Suprapubic skin (tissue), 4 donors: Measurements from ENCODE around the gene GIMAP8. TPM values are rescaled to one million over a fixed set of nuclear protein-coding genes. Genes with fewer than 3 reads are reported as not detected.

Experiments
- DNase-seq, 2 donors: peaks; one replicate each; pipeline ENCODE4 v3.0.0-alpha.2; 2019; ENCODE audit warnings: low spot score in 2 of 2
- H3K27ac ChIP-seq: fragments of 200-600 bp; sonication (generic); one replicate; pipeline ENCODE4 v1.5.1; 2019
- H3K27me3 ChIP-seq: fragments of 200-600 bp; sonication (generic); one replicate; pipeline ENCODE4 v1.5.1; 2019
- H3K36me3 ChIP-seq: fragments of 200-600 bp; sonication (generic); one replicate; pipeline ENCODE4 v1.5.1; 2019
- H3K4me1 ChIP-seq: fragments of 200-600 bp; sonication (generic); one replicate; pipeline ENCODE4 v1.5.1; 2019
- H3K4me3 ChIP-seq: fragments of 200-600 bp; sonication (generic); one replicate; pipeline ENCODE4 v1.5.1; 2019; ENCODE audit warnings: mild to moderate bottlenecking
- H3K9me3 ChIP-seq: fragments of 200-600 bp; sonication (generic); one replicate; pipeline ENCODE4 v1.5.1; 2019
- EP300 ChIP-seq: sonication (generic); formaldehyde crosslinking; IDR thresholded peaks from one replicate; pipeline ENCODE4 v1.6.1; 2017; ENCODE audit warnings: antibody characterized with exemption
- POLR2A ChIP-seq, 2 donors: fragments of 450-650 bp; IDR thresholded peaks; one replicate each; pipeline ENCODE4 v1.6.1; 2017; ENCODE audit warnings: antibody characterized with exemption in 2 of 2, mild to moderate bottlenecking in 2 of 2, moderate library complexity in 2 of 2
- POLR2AphosphoS5 ChIP-seq, 3 donors: sonication (generic); formaldehyde crosslinking; IDR thresholded peaks; one replicate each; pipeline ENCODE4 v1.6.1; 2017; ENCODE audit warnings: antibody characterized with exemption in 3 of 3
- WGBS: methylation state at CpG from one replicate; pipeline ENCODE4 v1.1.5; 2018; 5-methylcytosine and 5-hydroxymethylcytosine counted together
- total RNA-seq, 4 donors: library from RNA; depleted of rRNA; stranded (reverse); fragments of >200 nt; gene quantifications; one replicate each; pipeline ENCODE4 v1.1.0, GENCODE V29; 2016
- TF ChIP-seq, protein P1 (sequence below), 2 donors: fragments of 200-600 bp in 1 of 2; fragments of 450-650 bp in 1 of 2; sonication (generic) in 1 of 2; IDR thresholded peaks; one replicate each; pipeline ENCODE4 v1.5.1; 2016 to 2019; ENCODE audit warnings: antibody characterized with exemption in 2 of 2, mild to moderate bottlenecking in 1 of 2, moderate library complexity in 1 of 2

The GIMAP8 gene
- total RNA-seq, 4 donors from 2014 or later = 1.5 to 5.6 (median 3.2) TPM

DNA sequence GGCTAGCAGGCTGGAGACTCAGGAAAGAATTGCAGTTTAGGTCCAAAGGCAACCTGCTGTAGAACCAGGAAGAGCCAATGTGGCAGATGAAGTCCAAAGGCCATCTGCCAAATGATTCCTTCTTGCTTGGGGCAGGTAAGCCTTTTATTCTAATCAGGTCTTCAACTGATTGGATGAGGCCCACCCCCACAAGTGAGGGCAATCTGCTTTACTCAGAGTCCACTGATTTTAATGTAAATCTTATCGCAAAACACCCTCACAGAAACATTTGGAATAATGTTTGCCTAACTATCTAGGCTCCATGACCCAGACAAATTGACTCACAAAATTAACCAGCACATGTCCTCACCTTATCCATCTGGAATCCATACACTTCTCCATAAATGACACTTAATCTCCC is 7.8 kb downstream of the GIMAP8 start:
- DNase-seq = no peak
- Histone ChIP-seq H3K4me3 (no peak overlapping the region), H3K36me3 (no peaks in the 10 kb centered on the region), H3K9me3 (peaks cover 16% of the 10 kb centered on the region), H3K27ac (no peak overlapping the region), H3K4me1 (no peaks in the 10 kb centered on the region), H3K27me3 (no peaks in the 10 kb centered on the region)
- WGBS = 91% methylated on average over 1 of the region's 1 CpG
- no peak for TF ChIP-seq POLR2AphosphoS5 (IDR thresholded peaks at IDR 0.05)
- TF ChIP-seq, protein P1, sequence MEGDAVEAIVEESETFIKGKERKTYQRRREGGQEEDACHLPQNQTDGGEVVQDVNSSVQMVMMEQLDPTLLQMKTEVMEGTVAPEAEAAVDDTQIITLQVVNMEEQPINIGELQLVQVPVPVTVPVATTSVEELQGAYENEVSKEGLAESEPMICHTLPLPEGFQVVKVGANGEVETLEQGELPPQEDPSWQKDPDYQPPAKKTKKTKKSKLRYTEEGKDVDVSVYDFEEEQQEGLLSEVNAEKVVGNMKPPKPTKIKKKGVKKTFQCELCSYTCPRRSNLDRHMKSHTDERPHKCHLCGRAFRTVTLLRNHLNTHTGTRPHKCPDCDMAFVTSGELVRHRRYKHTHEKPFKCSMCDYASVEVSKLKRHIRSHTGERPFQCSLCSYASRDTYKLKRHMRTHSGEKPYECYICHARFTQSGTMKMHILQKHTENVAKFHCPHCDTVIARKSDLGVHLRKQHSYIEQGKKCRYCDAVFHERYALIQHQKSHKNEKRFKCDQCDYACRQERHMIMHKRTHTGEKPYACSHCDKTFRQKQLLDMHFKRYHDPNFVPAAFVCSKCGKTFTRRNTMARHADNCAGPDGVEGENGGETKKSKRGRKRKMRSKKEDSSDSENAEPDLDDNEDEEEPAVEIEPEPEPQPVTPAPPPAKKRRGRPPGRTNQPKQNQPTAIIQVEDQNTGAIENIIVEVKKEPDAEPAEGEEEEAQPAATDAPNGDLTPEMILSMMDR (IDR thresholded peaks at IDR 0.05) = no peak
- TF ChIP-seq POLR2A (IDR thresholded peaks at IDR 0.05) = no peak
- no peak for TF ChIP-seq EP300

DNA sequence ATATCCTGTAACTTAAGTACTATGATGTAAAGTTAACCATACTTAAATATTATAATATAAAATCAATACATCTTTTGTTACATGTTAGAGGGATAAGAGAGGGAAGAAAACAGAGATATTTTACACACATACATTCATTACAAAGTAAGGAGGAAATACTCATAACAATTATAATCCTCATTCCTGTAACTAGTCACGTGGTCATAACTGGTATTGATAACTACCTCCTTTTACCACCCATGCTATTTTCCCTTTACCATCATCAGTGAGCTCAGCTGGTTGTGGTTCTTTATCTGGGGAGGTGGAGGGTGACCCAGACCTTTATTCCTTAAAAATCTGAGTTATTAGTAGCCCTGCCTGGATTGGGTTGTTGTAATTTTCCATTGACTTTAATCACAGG is 8.3 kb downstream of the GIMAP8 start:
- no peaks in the 10 kb centered on the region for H3K36me3 ChIP-seq
- TF ChIP-seq EP300 (no peak), POLR2AphosphoS5 (IDR thresholded peaks at IDR 0.05) (no peak), POLR2A (IDR thresholded peaks at IDR 0.05) (no peak)
- TF ChIP-seq, protein P1 (IDR thresholded peaks at IDR 0.05) = no peak
- no peaks in the 10 kb centered on the region for H3K27me3 ChIP-seq
- H3K4me3 ChIP-seq = no peak overlapping the region
- H3K9me3 ChIP-seq = peaks cover 16% of the 10 kb centered on the region
- no peaks in the 10 kb centered on the region for H3K4me1 ChIP-seq
- WGBS = 93% methylated on average over 1 of the region's 1 CpG
- H3K27ac ChIP-seq = no peak overlapping the region
- no peak for DNase-seq

DNA sequence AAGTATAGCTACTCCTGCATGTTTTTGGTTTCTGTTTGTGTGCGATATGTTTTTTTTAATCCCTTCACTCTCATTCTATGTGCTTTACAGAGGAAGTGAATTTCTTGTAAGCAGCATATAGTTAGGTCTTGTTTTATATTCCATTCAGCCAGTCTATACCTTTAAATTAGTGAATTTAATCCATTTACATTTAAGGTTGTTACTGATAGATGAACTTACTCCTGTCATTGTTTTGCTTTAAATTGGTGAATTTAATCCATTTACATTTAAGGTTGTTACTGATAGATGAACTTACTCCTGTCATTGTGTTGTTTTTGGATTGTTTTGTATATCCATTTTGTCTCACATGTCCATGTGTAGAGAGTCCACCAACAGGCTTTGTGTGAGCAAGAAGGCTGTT is 11.1 kb downstream of the GIMAP8 start:
- no peak for TF ChIP-seq EP300
- TF ChIP-seq, protein P1 (IDR thresholded peaks at IDR 0.05) = no peak
- no peak for TF ChIP-seq POLR2A (IDR thresholded peaks at IDR 0.05)
- TF ChIP-seq POLR2AphosphoS5 (IDR thresholded peaks at IDR 0.05) = no peak
- no peak overlapping the region for H3K27ac ChIP-seq
- no peak for DNase-seq
- H3K27me3 ChIP-seq = no peaks in the 10 kb centered on the region
- no peaks in the 10 kb centered on the region for H3K36me3 ChIP-seq
- peaks cover 11% of the 10 kb centered on the region for H3K4me1 ChIP-seq
- peaks cover 16% of the 10 kb centered on the region for H3K9me3 ChIP-seq
- no peak overlapping the region for H3K4me3 ChIP-seq
- WGBS = 96% methylated on average over 1 of the region's 1 CpG

DNA sequence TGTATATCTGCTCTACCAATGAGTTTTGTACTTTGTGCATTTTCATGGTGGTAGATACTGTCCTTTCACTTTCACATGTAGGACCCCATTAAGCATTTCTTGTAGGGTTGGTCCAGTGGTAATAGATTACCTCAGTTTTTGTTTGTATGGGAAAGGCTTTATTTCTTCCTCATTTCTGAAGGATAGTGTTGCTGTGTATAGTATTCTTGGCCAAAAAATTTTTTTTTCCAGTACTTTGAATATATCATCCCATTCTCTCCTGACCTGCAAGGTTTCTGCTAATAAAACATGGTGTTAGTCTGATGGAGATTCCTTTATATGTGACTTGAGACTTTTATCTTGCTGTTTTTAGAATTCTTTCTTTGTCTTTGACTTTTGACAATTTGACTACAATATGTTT is 12.0 kb downstream of the GIMAP8 start:
- Histone ChIP-seq H3K36me3 (no peaks in the 10 kb centered on the region), H3K9me3 (peaks cover 16% of the 10 kb centered on the region), H3K4me3 (no peak overlapping the region), H3K4me1 (peaks cover 15% of the 10 kb centered on the region), H3K27me3 (no peaks in the 10 kb centered on the region), H3K27ac (no peak overlapping the region)
- no peak for DNase-seq
- no peak for TF ChIP-seq POLR2A (IDR thresholded peaks at IDR 0.05)
- no peak for TF ChIP-seq EP300
- TF ChIP-seq POLR2AphosphoS5 (IDR thresholded peaks at IDR 0.05) = no peak
- TF ChIP-seq, protein P1 (IDR thresholded peaks at IDR 0.05) = no peak

DNA sequence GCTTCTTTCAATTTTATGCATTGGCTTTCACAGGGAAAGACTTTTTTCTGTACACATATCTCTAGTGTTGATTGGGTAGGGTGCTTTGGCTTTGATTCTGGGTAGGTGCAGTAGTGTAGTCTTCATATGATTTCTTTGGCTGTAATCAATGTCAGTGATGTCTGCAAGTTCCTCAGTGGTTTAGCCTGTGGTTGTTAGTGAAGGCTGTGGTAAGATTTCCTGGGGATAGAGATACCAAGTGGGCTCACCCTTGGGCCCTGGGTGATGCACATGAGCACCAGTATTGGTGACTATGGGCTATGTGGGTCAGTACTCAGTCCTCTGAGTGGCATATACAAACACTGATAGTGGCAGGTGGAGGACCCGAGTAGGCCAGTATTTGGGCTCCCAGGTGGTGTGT is 13.0 kb downstream of the GIMAP8 start:
- no peak for TF ChIP-seq POLR2A (IDR thresholded peaks at IDR 0.05)
- Histone ChIP-seq H3K4me3 (no peak overlapping the region), H3K36me3 (no peaks in the 10 kb centered on the region), H3K27me3 (no peaks in the 10 kb centered on the region), H3K9me3 (peaks cover 16% of the 10 kb centered on the region), H3K4me1 (peaks cover 15% of the 10 kb centered on the region), H3K27ac (no peak overlapping the region)
- no CpG with 5 or more reads among the region's 1 CpG for WGBS
- DNase-seq = no peak

DNA sequence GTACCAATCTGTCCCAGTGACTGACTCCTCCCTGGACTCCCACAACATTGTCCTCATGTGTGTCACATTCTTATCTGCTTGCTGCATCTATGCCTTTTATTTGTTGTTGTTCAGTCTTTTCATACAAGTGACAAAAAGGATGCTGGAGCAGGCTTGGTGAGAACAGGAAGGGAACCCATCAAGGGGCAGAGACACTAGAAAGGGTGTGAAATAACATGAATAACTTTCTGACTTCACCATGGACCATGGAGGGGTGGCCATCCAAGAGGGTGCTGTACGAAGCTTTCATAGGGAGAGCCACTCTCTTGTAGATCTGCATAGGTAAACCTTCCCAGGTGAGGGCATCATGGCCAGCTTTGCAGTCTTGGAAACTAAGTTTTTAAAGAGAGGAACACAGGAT is 14.5 kb downstream of the GIMAP8 start:
- peaks cover 11% of the 10 kb centered on the region for H3K9me3 ChIP-seq
- H3K4me1 ChIP-seq = peaks cover 15% of the 10 kb centered on the region
- DNase-seq = no peak
- H3K27ac ChIP-seq = no peak overlapping the region
- no peaks in the 10 kb centered on the region for H3K36me3 ChIP-seq
- 85% methylated on average over 1 of the region's 1 CpG for WGBS
- no peaks in the 10 kb centered on the region for H3K27me3 ChIP-seq
- TF ChIP-seq EP300 (no peak), POLR2AphosphoS5 (IDR thresholded peaks at IDR 0.05) (no peak), POLR2A (IDR thresholded peaks at IDR 0.05) (no peak)
- TF ChIP-seq, protein P1 (IDR thresholded peaks at IDR 0.05) = no peak
- H3K4me3 ChIP-seq = no peak overlapping the region
